ENCODE results near the gene CNIH4. TPM values are rescaled to one million over a fixed set of nuclear protein-coding genes. Genes with fewer than 3 reads are reported as not detected.
A peak's percentile ranks its signal among the peaks of the same experiment; 100 is the strongest.
"Not testable (repeated sequence)": the region's sequence is repeated elsewhere in the genome, so short reads cannot be mapped to it uniquely, and the experiment has no call there.

The CNIH4 gene
- total and polyA plus RNA-seq, 2 donors, result 56.4 to 59.1 TPM

- DNase-seq (ENCODE audit: extremely low spot score), result no peak
- H3K4me1 ChIP-seq (ENCODE audit: insufficient read depth), result no peaks in the 10 kb centered on the region
- H3K4me3 ChIP-seq (ENCODE audit: low read depth, low read length), result no peak overlapping the region
- 47% methylated on average over 5 of the region's 5 CpGs for WGBS
- no peak overlapping the region for H3K27ac ChIP-seq (ENCODE audit: low read depth)
- no peaks in the 10 kb centered on the region for H3K36me3 ChIP-seq (ENCODE audit: insufficient read depth)
Measured at GRCh38 chr1:224333939-224334786, 22.5 kb upstream of the CNIH4 start.

GRCh38 chr1:224338150-224338838 lies 18.4 kb upstream of the CNIH4 start:
- Histone ChIP-seq H3K4me1 (ENCODE audit: insufficient read depth) (no peaks in the 10 kb centered on the region), H3K4me3 (ENCODE audit: low read depth, low read length) (no peak overlapping the region), H3K36me3 (ENCODE audit: insufficient read depth) (no peaks in the 10 kb centered on the region), H3K27ac (ENCODE audit: low read depth) (no peak overlapping the region)
- DNase-seq (ENCODE audit: extremely low spot score), result no peak
- 95% methylated on average over 4 of the region's 4 CpGs for WGBS

GRCh38 chr1:224339442-224340033 lies 17.1 kb upstream of the CNIH4 start:
- H3K4me3 ChIP-seq (ENCODE audit: low read depth, low read length), result no peak overlapping the region
- no peaks in the 10 kb centered on the region for H3K4me1 ChIP-seq (ENCODE audit: insufficient read depth)
- 64% methylated on average over 2 of the region's 4 CpGs for WGBS
- no peaks in the 10 kb centered on the region for H3K36me3 ChIP-seq (ENCODE audit: insufficient read depth)
- no peak overlapping the region for H3K27ac ChIP-seq (ENCODE audit: low read depth)
- DNase-seq (ENCODE audit: extremely low spot score), result no peak

- 8% methylated on average over 31 of the region's 36 CpGs for WGBS
Measured at GRCh38 chr1:224340453-224341384, 16.0 kb upstream of the CNIH4 start.

GRCh38 chr1:224343679-224344078 lies 13.0 kb upstream of the CNIH4 start:
- Histone ChIP-seq H3K4me1 (ENCODE audit: insufficient read depth) (no peaks in the 10 kb centered on the region), H3K4me3 (ENCODE audit: low read depth, low read length) (no peak overlapping the region), H3K27ac (ENCODE audit: low read depth) (no peak overlapping the region), H3K36me3 (ENCODE audit: insufficient read depth) (no peaks in the 10 kb centered on the region)
- WGBS, result 39% methylated on average over 3 of the region's 3 CpGs
- no peak for DNase-seq (ENCODE audit: extremely low spot score)

More at GRCh38 chr1:224340453-224341384, 16.0 kb upstream of the CNIH4 start:
- H3K4me1 ChIP-seq (ENCODE audit: insufficient read depth); DNase-seq (ENCODE audit: extremely low spot score); H3K27ac ChIP-seq (ENCODE audit: low read depth); H3K36me3 ChIP-seq (ENCODE audit: insufficient read depth): not testable (repeated sequence)
- peak overlapping the region; percentile 29 for H3K4me3 ChIP-seq (ENCODE audit: low read depth, low read length)

- Histone ChIP-seq H3K27ac (ENCODE audit: low read depth) (no peak overlapping the region), H3K4me1 (ENCODE audit: insufficient read depth) (no peaks in the 10 kb centered on the region), H3K36me3 (ENCODE audit: insufficient read depth) (no peaks in the 10 kb centered on the region), H3K4me3 (ENCODE audit: low read depth, low read length) (no peak overlapping the region)
- WGBS, result 83% methylated on average over 2 of the region's 2 CpGs
- DNase-seq (ENCODE audit: extremely low spot score), result no peak
Measured at GRCh38 chr1:224348137-224348536, 8.5 kb upstream of the CNIH4 start.

- WGBS, result 92% methylated on average over 30 of the region's 30 CpGs
- H3K27ac ChIP-seq (ENCODE audit: low read depth); DNase-seq (ENCODE audit: extremely low spot score); H3K4me1 ChIP-seq (ENCODE audit: insufficient read depth); H3K36me3 ChIP-seq (ENCODE audit: insufficient read depth); H3K4me3 ChIP-seq (ENCODE audit: low read depth, low read length): not testable (repeated sequence)
Measured at GRCh38 chr1:224349716-224350115, 7.0 kb upstream of the CNIH4 start.

GRCh38 chr1:224352436-224353085 lies 4.1 kb upstream of the CNIH4 start:
- not testable (repeated sequence) for H3K27ac ChIP-seq (ENCODE audit: low read depth); DNase-seq (ENCODE audit: extremely low spot score); H3K4me1 ChIP-seq (ENCODE audit: insufficient read depth); H3K4me3 ChIP-seq (ENCODE audit: low read depth, low read length); H3K36me3 ChIP-seq (ENCODE audit: insufficient read depth)
- 93% methylated on average over 49 of the region's 49 CpGs for WGBS

GRCh38 chr1:224353975-224354925 lies 2.4 kb upstream of the CNIH4 start:
- no peaks in the 10 kb centered on the region for H3K36me3 ChIP-seq (ENCODE audit: insufficient read depth)
- WGBS, result 75% methylated on average over 5 of the region's 5 CpGs
- H3K4me1 ChIP-seq (ENCODE audit: insufficient read depth), result no peaks in the 10 kb centered on the region
- H3K4me3 ChIP-seq (ENCODE audit: low read depth, low read length), result no peak overlapping the region
- no peak overlapping the region for H3K27ac ChIP-seq (ENCODE audit: low read depth)
- DNase-seq (ENCODE audit: extremely low spot score), result no peak

- WGBS, result 26% methylated on average over 9 of the region's 9 CpGs
- no peaks in the 10 kb centered on the region for H3K4me1 ChIP-seq (ENCODE audit: insufficient read depth)
- DNase-seq (ENCODE audit: extremely low spot score), result no peak
- peak overlapping the region; percentile 78 for H3K27ac ChIP-seq (ENCODE audit: low read depth)
- H3K36me3 ChIP-seq (ENCODE audit: insufficient read depth), result no peaks in the 10 kb centered on the region
- peak overlapping the region; percentile 72 for H3K4me3 ChIP-seq (ENCODE audit: low read depth, low read length)
Measured at GRCh38 chr1:224357626-224358124, 996 bp downstream of the CNIH4 start.

GRCh38 chr1:224358237-224358636 lies 1.6 kb downstream of the CNIH4 start:
- Histone ChIP-seq H3K36me3 (ENCODE audit: insufficient read depth) (no peaks in the 10 kb centered on the region), H3K4me3 (ENCODE audit: low read depth, low read length) (peak overlapping the region; percentile 72), H3K27ac (ENCODE audit: low read depth) (no peak overlapping the region), H3K4me1 (ENCODE audit: insufficient read depth) (no peaks in the 10 kb centered on the region)
- WGBS, result 66% methylated on average over 4 of the region's 4 CpGs
- no peak for DNase-seq (ENCODE audit: extremely low spot score)

- no peaks in the 10 kb centered on the region for H3K36me3 ChIP-seq (ENCODE audit: insufficient read depth)
- H3K27ac ChIP-seq (ENCODE audit: low read depth), result no peak overlapping the region
- no peak for DNase-seq (ENCODE audit: extremely low spot score)
- H3K4me3 ChIP-seq (ENCODE audit: low read depth, low read length), result no peak overlapping the region
- H3K4me1 ChIP-seq (ENCODE audit: insufficient read depth), result no peaks in the 10 kb centered on the region
- 78% methylated on average over 3 of the region's 3 CpGs for WGBS
Measured at GRCh38 chr1:224359207-224359606, 2.5 kb downstream of the CNIH4 start.
